H7 (cell line): ENCODE measurements around the gene BUD23. TPM values are rescaled to one million over a fixed set of nuclear protein-coding genes. Genes with fewer than 3 reads are reported as not detected.

Source experiments
- DNase-seq: peaks from one replicate; pipeline ENCODE4 v3.0.0; 2012
- H3K27me3 ChIP-seq: 2 replicates; pipeline ENCODE4 v1.6.0; 2011; ENCODE audit warnings: mild to moderate bottlenecking, low read length; ENCODE audit not compliant: control insufficient read depth, insufficient read depth
- H3K36me3 ChIP-seq: replicated peaks from 2 replicates; pipeline ENCODE4 v1.5.1; 2011; ENCODE audit warnings: low read length; ENCODE audit not compliant: control insufficient read depth, insufficient read depth
- H3K4me3 ChIP-seq: 2 replicates; pipeline ENCODE4 v1.5.1; 2011; ENCODE audit warnings: low read depth, mild to moderate bottlenecking, control low read depth, low read length, moderate library complexity; ENCODE audit not compliant: insufficient read depth
- total RNA-seq: library from RNA; depleted of rRNA; stranded (reverse); fragments of >200 nt; shearing (Covaris generic); gene quantifications from 2 replicates; pipeline ENCODE4 v1.2.3, GENCODE V29; 2014; rRNA removed

BUD23 gene
- total RNA-seq, 1 experiment from 2014 or later = 48.0 TPM

DNA sequence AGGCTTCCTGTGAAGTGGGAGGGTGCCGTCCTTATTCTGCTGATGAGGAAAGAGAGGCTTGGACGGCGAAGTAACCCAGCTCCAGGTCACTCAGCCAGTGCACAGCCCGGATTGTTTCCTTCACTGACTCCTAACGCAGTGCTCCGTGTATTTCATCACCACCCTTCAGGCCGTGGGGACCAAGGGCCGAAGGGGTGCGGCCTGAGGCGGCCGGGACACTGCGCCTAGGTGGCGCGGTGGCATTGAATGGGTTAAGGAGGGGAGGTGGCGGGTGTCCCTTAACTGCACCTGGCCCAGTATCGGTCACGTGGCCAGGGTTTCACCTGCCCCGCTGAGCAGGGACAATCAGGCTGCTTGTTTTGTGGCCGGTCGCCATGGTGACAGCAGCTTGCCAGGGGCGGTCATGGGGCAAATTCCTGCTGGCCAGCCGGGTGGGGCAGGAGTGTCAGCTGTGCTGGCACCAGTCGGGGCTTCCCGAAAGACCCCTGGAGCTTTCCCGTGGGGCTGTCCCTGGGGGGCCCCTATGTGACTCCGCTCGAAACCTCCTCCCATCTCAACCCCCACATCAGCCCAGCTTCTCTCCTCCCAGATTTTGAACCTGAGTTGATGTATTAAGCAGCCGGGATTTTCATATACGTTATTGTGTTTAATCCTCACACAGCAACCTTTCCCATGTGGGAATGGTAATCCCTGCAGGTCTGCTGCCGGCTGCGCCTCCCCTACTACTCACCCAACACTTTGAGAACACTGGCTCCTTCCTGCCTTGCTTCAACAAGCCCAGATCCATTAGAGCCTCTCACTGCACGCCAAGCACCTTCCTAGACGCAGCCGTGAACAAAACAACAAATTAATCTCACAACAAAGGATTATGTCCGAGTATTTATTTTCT is 59.6 kb downstream of the BUD23 start:
- no peaks in the 10 kb centered on the region for H3K36me3 ChIP-seq
- H3K27me3 ChIP-seq = peaks cover 10% of the 10 kb centered on the region
- peak overlapping the region; percentile 14 for H3K4me3 ChIP-seq
- peak; percentile 95 for DNase-seq

DNA sequence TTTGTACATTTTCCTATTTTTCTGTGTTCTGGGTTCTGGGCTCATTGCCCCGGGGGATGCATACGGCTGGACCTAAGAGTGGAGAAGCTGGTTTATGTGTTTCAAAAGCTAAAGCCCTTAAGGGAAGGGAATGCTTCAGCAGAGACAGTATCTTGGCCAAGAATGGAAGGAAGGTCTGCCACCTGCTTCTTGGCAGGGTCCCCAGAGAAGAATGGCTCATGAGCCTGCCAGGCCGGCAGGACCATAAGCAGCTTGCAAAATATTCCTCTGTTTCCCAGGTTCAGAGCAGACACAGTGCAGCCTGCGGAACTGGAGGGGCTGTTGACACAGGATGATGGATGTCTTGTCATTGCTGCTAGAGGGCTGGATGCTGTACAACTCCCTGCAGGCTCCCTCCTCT is 63.0 kb downstream of the BUD23 start:
- peaks cover 5% of the 10 kb centered on the region; the same call in 1 of the 2 replicates for H3K27me3 ChIP-seq
- H3K36me3 ChIP-seq = no peaks in the 10 kb centered on the region
- H3K4me3 ChIP-seq = no peak overlapping the region
- DNase-seq = no peak

Other genes starting within 250 kb of the BUD23 start
- 4.1 and 6.1 TPM in 2 replicates for gene FZD9, start 249.8 kb upstream of the BUD23 start, total RNA-seq
- 44.6 and 57.9 TPM in 2 replicates for gene BAZ1B, start 161.3 kb upstream of the BUD23 start, total RNA-seq
- gene BCL7B, start 125.9 kb upstream of the BUD23 start, total RNA-seq = 18.7 and 23.3 TPM in 2 replicates
- 34.5 and 52.3 TPM in 2 replicates for gene TBL2, start 105.0 kb upstream of the BUD23 start, total RNA-seq
- 0.63 and 0.73 TPM in 2 replicates for gene MLXIPL, start 59.1 kb upstream of the BUD23 start, total RNA-seq
- 6.0 and 6.4 TPM in 2 replicates for gene VPS37D, start 15.8 kb upstream of the BUD23 start, total RNA-seq
- gene DNAJC30, start 144 bp upstream of the BUD23 start, total RNA-seq = 2.4 and 2.7 TPM in 2 replicates
- gene STX1A, start 36.1 kb downstream of the BUD23 start, total RNA-seq = 16.8 and 19.4 TPM in 2 replicates
- gene ABHD11, start 55.2 kb downstream of the BUD23 start, total RNA-seq = 21.2 and 25.7 TPM in 2 replicates
- gene CLDN3, start 86.7 kb downstream of the BUD23 start, total RNA-seq = 3.3 and 5.9 TPM in 2 replicates
- 2.0 and 2.1 TPM in 2 replicates for gene CLDN4, start 147.4 kb downstream of the BUD23 start, total RNA-seq
- 1.9 and 7.4 TPM in 2 replicates for gene METTL27, start 158.9 kb downstream of the BUD23 start, total RNA-seq
- not detected in 2 replicates for gene TMEM270, start 177.6 kb downstream of the BUD23 start, total RNA-seq